Sigmoid colon (tissue), 7 donors: ENCODE data around the gene RHBDF2. TPM values are rescaled to one million over a fixed set of nuclear protein-coding genes. Genes with fewer than 3 reads are reported as not detected.

Experiments used
- DNase-seq: peaks from one replicate; pipeline ENCODE4 v3.0.0-alpha.2; 2019
- H3K27ac ChIP-seq, 4 donors: fragments of 200-600 bp; sonication (generic); one replicate each; pipeline ENCODE4 v1.5.1; 2016 to 2019; ENCODE audit warnings: mild to moderate bottlenecking in 1 of 4
- H3K27me3 ChIP-seq, 3 donors: fragments of 200-600 bp; sonication (generic); one replicate each; pipeline ENCODE4 v1.5.1; 2019; ENCODE audit warnings: mild to moderate bottlenecking in 1 of 3
- H3K36me3 ChIP-seq, 4 donors: fragments of 200-600 bp; sonication (generic); one replicate each; pipeline ENCODE4 v1.5.1; 2016 to 2019
- H3K4me1 ChIP-seq, 4 donors: fragments of 200-600 bp; sonication (generic); one replicate each; pipeline ENCODE4 v1.5.1; 2017 to 2019
- H3K4me3 ChIP-seq, 4 donors: fragments of 200-600 bp; sonication (generic); one replicate each; pipeline ENCODE4 v1.5.1; 2017 to 2019; ENCODE audit warnings: mild to moderate bottlenecking in 2 of 4, moderate library complexity in 1 of 4
- H3K9me3 ChIP-seq, 4 donors: fragments of 200-600 bp in 3 of 4; sonication (generic) in 3 of 4; one replicate each; pipeline versions ENCODE4 v1.5.1 to v1.6.1; 2013 to 2019
- EP300 ChIP-seq, 4 donors: sonication (generic); formaldehyde crosslinking; IDR thresholded peaks; one replicate each; pipeline ENCODE4 v1.6.1; 2017; ENCODE audit warnings: antibody characterized with exemption in 4 of 4
- POLR2A ChIP-seq, 2 donors: fragments of 450-650 bp; IDR thresholded peaks; one replicate each; pipeline ENCODE4 v1.6.1; 2016; ENCODE audit warnings: antibody characterized with exemption in 2 of 2, mild to moderate bottlenecking in 2 of 2, moderate library complexity in 2 of 2
- POLR2AphosphoS5 ChIP-seq, 4 donors: sonication (generic); formaldehyde crosslinking; IDR thresholded peaks; one replicate each; pipeline ENCODE4 v1.6.1; 2017; ENCODE audit warnings: antibody characterized with exemption in 4 of 4
- WGBS, 2 donors: extraction: QIAGEN DNeasy Blood & Tissue Kit; methylation state at CpG; one replicate each; pipeline ENCODE4 v1.1.7; 2013; 5-methylcytosine and 5-hydroxymethylcytosine counted together
- intact Hi-C: fragments of 100-400 bp; cut with DNase I; formaldehyde crosslinking; loops from one replicate; pipeline ENCODE4 v1.15.1; 2023
- polyA plus RNA-seq, 3 donors: library from polyadenylated mRNA; stranded (reverse); fragments of 200-250 nt; gene quantifications; one replicate each; pipeline ENCODE4 v1.2.3, GENCODE V29; 2013
- total RNA-seq, 4 donors: library from RNA; depleted of rRNA; stranded (reverse); fragments of >200 nt; gene quantifications; one replicate each; pipeline ENCODE4 v1.1.0, GENCODE V29; 2016
- TF ChIP-seq, protein P1 (sequence below), 4 experiments: fragments of 450-650 bp in 3 of 4; fragments of 200-600 bp in 1 of 4; IDR thresholded peaks; one replicate each; pipeline ENCODE4 v1.5.1; 2016 to 2019; ENCODE audit warnings: antibody characterized with exemption in 4 of 4, mild to moderate bottlenecking in 3 of 4, moderate library complexity in 2 of 4
- donor health status: healthy with polysubstance abuse.
- donor health status: Bipolar disorder and iron deficiency.
- donor health status: healthy.

Gene RHBDF2
- total and polyA plus RNA-seq, 7 donors: 1.2 to 35.7 (median 11.1) TPM

DNA sequence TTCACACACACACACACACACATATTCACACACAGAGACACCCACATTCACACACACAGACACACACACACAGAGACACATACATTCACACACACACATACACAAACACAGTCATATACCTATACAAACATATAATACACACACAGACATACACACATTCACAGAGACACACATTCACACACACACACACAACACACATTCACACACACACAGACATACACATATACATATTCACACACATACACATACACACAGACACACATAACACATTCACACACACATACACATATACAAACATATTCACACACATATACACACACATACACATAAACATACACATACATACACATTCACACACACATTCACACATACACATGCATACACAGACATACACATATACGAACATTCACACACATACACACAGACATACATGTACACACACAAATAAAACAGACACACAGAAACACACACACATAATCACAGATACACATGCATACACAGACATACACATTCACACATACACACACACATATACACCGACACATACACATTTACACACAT, 46.5 kb upstream of the RHBDF2 start:
- DNase-seq: no peak
- peaks cover 0 to 29% (median 11%) of the 10 kb centered on the region in 4 donors for H3K4me1 ChIP-seq
- intact Hi-C loops: loop anchor here (1.0 kb wide), 1 partner anchor 24 kb away; no protein-coding TSS in a partner anchor
- no peak overlapping the region for H3K27ac ChIP-seq
- 91% methylated on average over 2 of the region's 2 CpGs for WGBS, 2 donors
- no peaks in the 10 kb centered on the region for H3K9me3 ChIP-seq
- H3K36me3 ChIP-seq: no peaks in the 10 kb centered on the region
- no peak overlapping the region for H3K4me3 ChIP-seq
- no peak for TF ChIP-seq POLR2AphosphoS5 (IDR thresholded peaks at IDR 0.05)
- TF ChIP-seq, protein P1, sequence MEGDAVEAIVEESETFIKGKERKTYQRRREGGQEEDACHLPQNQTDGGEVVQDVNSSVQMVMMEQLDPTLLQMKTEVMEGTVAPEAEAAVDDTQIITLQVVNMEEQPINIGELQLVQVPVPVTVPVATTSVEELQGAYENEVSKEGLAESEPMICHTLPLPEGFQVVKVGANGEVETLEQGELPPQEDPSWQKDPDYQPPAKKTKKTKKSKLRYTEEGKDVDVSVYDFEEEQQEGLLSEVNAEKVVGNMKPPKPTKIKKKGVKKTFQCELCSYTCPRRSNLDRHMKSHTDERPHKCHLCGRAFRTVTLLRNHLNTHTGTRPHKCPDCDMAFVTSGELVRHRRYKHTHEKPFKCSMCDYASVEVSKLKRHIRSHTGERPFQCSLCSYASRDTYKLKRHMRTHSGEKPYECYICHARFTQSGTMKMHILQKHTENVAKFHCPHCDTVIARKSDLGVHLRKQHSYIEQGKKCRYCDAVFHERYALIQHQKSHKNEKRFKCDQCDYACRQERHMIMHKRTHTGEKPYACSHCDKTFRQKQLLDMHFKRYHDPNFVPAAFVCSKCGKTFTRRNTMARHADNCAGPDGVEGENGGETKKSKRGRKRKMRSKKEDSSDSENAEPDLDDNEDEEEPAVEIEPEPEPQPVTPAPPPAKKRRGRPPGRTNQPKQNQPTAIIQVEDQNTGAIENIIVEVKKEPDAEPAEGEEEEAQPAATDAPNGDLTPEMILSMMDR (IDR thresholded peaks at IDR 0.05): no peak
- TF ChIP-seq EP300 (IDR thresholded peaks at IDR 0.05): no peak
- TF ChIP-seq POLR2A (IDR thresholded peaks at IDR 0.05): no peak
- peaks cover 0 to 18% (median 14%) of the 10 kb centered on the region in 3 donors for H3K27me3 ChIP-seq

DNA sequence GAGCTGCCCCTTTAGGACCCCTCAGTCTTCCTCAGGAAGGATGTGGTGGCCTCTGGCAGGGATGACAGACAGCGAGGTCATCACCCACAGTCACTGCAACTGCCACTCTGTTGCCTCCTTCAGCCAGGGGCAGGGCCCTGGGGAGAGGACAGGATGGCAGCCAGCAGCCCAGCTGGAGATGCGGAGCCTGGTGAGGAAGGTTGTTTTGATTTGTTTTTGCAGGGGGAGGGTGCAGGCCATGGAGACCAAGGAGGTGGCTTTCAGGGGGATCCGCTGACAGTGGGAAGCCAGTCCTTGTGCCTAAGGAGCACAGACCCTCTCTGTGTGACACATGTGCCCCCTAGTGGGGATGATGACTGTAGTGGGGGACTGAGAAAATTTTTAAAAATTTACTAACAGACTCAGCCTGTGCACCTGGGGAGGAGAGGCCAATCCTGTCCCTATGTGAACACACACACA, 46.0 kb upstream of the RHBDF2 start:
- no peak overlapping the region for H3K4me3 ChIP-seq
- intact Hi-C loops: loop anchor here (1.0 kb wide), 1 partner anchor 24 kb away; no protein-coding TSS in a partner anchor
- WGBS, 2 donors: 39 to 56% methylated on average over 3 of the region's 3 CpGs
- TF ChIP-seq, protein P1 (IDR thresholded peaks at IDR 0.05): peak; percentile 37 to 67 (median 58)
- TF ChIP-seq EP300 (IDR thresholded peaks at IDR 0.05) (no peak), POLR2AphosphoS5 (IDR thresholded peaks at IDR 0.05) (no peak)
- DNase-seq: no peak
- no peaks in the 10 kb centered on the region for H3K9me3 ChIP-seq
- peaks cover 0 to 23% (median 19%) of the 10 kb centered on the region in 3 donors for H3K27me3 ChIP-seq
- peaks cover 0 to 29% (median 11%) of the 10 kb centered on the region in 4 donors for H3K4me1 ChIP-seq
- H3K27ac ChIP-seq: no peak overlapping the region
- H3K36me3 ChIP-seq: no peaks in the 10 kb centered on the region

DNA sequence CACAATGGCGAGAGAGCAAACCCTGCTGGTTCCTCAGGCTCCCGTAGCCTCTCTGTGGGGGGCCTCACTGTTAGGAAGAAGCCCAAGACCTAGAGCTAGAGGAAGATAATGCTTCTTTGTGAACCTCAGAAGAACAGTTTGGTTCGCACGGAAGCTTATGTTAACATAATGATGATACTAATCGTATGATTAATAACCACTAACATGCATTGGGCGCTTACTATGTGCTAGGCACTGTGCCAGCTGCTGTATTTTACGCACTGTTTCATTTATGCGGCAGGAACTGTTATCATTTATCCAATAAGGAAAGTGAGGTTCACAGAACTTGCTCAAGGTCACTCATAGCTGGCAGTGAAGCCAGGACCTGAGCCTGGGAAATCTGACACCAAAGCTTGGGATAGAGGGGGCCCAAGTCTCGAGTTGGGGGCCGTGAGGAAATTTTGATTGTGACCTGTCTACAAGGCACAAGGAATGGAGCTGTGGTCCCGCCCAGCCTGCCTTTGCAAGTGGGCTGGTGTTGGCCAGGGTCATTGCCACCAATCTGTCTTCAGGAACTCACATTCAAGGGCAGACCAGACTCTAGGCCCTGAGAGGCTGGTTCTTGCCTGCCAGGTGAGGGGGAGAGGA, 45.4 kb upstream of the RHBDF2 start:
- H3K36me3 ChIP-seq: no peaks in the 10 kb centered on the region
- TF ChIP-seq, protein P1 (IDR thresholded peaks at IDR 0.05): no peak
- TF ChIP-seq EP300 (IDR thresholded peaks at IDR 0.05): no peak
- TF ChIP-seq POLR2A (IDR thresholded peaks at IDR 0.05): no peak
- TF ChIP-seq POLR2AphosphoS5 (IDR thresholded peaks at IDR 0.05): no peak
- H3K4me1 ChIP-seq: peaks cover 0 to 29% (median 11%) of the 10 kb centered on the region in 4 donors
- DNase-seq: no peak
- intact Hi-C loops: loop anchor here (1.0 kb wide), 1 partner anchor 23 kb away; no protein-coding TSS in a partner anchor
- no peak overlapping the region for H3K27ac ChIP-seq
- H3K4me3 ChIP-seq: no peak overlapping the region
- WGBS, 2 donors: 65% methylated on average over 11 of the region's 11 CpGs
- H3K27me3 ChIP-seq: peaks cover 0 to 24% (median 21%) of the 10 kb centered on the region in 3 donors
- no peaks in the 10 kb centered on the region for H3K9me3 ChIP-seq

DNA sequence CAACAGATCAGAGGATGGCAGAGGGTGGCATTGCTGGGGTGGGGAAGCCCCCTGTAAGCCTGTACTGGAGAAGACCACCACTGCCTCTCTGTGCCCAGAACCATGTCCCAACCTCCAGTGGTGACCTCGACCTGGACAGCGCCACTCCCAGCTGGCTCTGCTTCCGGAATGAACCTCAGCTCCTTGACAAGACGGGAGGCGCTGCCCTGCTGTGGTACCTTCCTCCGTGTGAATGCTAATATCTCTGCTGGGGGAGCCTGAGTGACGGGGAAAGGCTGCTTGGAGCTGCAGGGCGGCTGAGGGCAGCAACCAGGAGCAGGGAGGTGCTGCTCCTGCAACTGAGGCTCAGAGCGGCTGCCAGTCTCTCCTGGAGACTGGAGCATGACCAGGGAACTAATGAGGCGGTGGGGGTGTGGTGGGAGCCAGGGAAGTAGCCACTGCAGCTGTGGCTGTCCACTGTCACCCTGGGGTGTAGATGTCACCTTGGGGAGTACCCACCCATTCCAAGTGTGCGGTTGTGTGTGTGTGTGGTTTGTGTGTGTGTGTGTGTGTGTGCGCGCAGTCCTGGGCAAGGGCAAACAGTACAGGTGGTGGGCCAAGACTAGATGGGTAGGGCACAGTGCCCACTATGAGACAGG, 44.8 kb upstream of the RHBDF2 start:
- Histone ChIP-seq H3K27ac (no peak overlapping the region), H3K4me1 (peaks cover 0 to 34% (median 16%) of the 10 kb centered on the region in 4 donors), H3K9me3 (no peaks in the 10 kb centered on the region), H3K27me3 (peaks cover 0 to 24% (median 21%) of the 10 kb centered on the region in 3 donors), H3K4me3 (no peak overlapping the region), H3K36me3 (no peaks in the 10 kb centered on the region)
- TF ChIP-seq POLR2AphosphoS5 (IDR thresholded peaks at IDR 0.05) (no peak), POLR2A (IDR thresholded peaks at IDR 0.05) (no peak), EP300 (IDR thresholded peaks at IDR 0.05) (no peak)
- TF ChIP-seq, protein P1 (IDR thresholded peaks at IDR 0.05): no peak
- 77 to 83% methylated on average over 13 of the region's 13 CpGs for WGBS, 2 donors
- no peak for DNase-seq
- intact Hi-C loops: no loop called here
